K562 (cell line): ENCODE results near the gene PHPT1.
"Not testable (repeated sequence)": the region's sequence is repeated elsewhere in the genome, so short reads cannot be mapped to it uniquely, and the experiment has no call there.

ENCODE experiments used
- FOXK2 ChIP-seq, 2 experiments: fragments of 450-650 bp; IDR thresholded peaks in 1 of 2; conservative IDR thresholded peaks in 1 of 2; 2 replicates each; pipeline ENCODE4 v1.6.1; 2016; ENCODE audit warnings: low read depth in 2 of 2, mild to moderate bottlenecking in 1 of 2
- MAX ChIP-seq: sonication (generic); formaldehyde crosslinking; IDR thresholded peaks from 2 replicates; pipeline ENCODE4 v1.9.0; 2022; ENCODE audit warnings: mild to moderate bottlenecking, missing genetic modification reagents
- NCOA1 ChIP-seq: fragments of 450-650 bp; IDR thresholded peaks from 2 replicates; pipeline ENCODE4 v1.6.1; 2016; ENCODE audit warnings: low read depth
- SP2 ChIP-seq: IDR thresholded peaks from 2 replicates; pipeline ENCODE4 v1.6.1; 2011; ENCODE audit warnings: mild to moderate bottlenecking, low read depth, low read length, moderate library complexity; ENCODE audit not compliant: poor library complexity, severe bottlenecking; ENCODE audit errors: extremely low read depth
- TCF3 ChIP-seq: sonication (generic); formaldehyde crosslinking; IDR thresholded peaks from 2 replicates; pipeline ENCODE4 v1.4.0; 2020; ENCODE audit warnings: mild to moderate bottlenecking, missing genetic modification reagents
- ZNF175 ChIP-seq: fragments of 200-800 bp; sonication (Bioruptor generic); IDR thresholded peaks from 2 replicates; pipeline ENCODE4 v1.6.1; 2016; ENCODE audit warnings: low read depth, mild to moderate bottlenecking, missing genetic modification characterization, missing compliant biosample characterization
- ZNF507 ChIP-seq: conservative IDR thresholded peaks from 2 replicates; pipeline ENCODE4 v1.6.1; 2017; ENCODE audit warnings: missing genetic modification characterization, missing compliant biosample characterization
- TF ChIP-seq, protein P1 (sequence below): fragments of 250-450 bp; sonication (Bioruptor Pico); IDR thresholded peaks from 2 replicates; pipeline ENCODE4 v1.5.0; 2020; ENCODE audit warnings: mild to moderate bottlenecking
- TF ChIP-seq, protein P2 (sequence below): fragments of 150-350 bp; IDR thresholded peaks from 2 replicates; pipeline ENCODE4 v1.6.1; 2014; ENCODE audit warnings: low read depth, mild to moderate bottlenecking, low read length, borderline replicate concordance

GRCh38 chr9:136833381-136834048, 15.7 kb upstream of the PHPT1 start:
- not testable (repeated sequence) for TF ChIP-seq ZNF175 (CRISPR knock-in tag); TCF3 (CRISPR knock-in tag); SP2; ZNF507; NCOA1; FOXK2 (conservative IDR thresholded peaks at IDR 0.05 in 1 of 2, IDR thresholded peaks at IDR 0.05 in 1 of 2; ENCODE audit: low read depth in 2 of 2); MAX
- TF ChIP-seq, protein P1, sequence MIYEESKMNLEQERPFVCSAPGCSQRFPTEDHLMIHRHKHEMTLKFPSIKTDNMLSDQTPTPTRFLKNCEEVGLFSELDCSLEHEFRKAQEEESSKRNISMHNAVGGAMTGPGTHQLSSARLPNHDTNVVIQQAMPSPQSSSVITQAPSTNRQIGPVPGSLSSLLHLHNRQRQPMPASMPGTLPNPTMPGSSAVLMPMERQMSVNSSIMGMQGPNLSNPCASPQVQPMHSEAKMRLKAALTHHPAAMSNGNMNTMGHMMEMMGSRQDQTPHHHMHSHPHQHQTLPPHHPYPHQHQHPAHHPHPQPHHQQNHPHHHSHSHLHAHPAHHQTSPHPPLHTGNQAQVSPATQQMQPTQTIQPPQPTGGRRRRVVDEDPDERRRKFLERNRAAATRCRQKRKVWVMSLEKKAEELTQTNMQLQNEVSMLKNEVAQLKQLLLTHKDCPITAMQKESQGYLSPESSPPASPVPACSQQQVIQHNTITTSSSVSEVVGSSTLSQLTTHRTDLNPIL (CRISPR knock-in tag): not testable (repeated sequence)
- TF ChIP-seq, protein P2, sequence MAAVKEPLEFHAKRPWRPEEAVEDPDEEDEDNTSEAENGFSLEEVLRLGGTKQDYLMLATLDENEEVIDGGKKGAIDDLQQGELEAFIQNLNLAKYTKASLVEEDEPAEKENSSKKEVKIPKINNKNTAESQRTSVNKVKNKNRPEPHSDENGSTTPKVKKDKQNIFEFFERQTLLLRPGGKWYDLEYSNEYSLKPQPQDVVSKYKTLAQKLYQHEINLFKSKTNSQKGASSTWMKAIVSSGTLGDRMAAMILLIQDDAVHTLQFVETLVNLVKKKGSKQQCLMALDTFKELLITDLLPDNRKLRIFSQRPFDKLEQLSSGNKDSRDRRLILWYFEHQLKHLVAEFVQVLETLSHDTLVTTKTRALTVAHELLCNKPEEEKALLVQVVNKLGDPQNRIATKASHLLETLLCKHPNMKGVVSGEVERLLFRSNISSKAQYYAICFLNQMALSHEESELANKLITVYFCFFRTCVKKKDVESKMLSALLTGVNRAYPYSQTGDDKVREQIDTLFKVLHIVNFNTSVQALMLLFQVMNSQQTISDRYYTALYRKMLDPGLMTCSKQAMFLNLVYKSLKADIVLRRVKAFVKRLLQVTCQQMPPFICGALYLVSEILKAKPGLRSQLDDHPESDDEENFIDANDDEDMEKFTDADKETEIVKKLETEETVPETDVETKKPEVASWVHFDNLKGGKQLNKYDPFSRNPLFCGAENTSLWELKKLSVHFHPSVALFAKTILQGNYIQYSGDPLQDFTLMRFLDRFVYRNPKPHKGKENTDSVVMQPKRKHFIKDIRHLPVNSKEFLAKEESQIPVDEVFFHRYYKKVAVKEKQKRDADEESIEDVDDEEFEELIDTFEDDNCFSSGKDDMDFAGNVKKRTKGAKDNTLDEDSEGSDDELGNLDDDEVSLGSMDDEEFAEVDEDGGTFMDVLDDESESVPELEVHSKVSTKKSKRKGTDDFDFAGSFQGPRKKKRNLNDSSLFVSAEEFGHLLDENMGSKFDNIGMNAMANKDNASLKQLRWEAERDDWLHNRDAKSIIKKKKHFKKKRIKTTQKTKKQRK: not testable (repeated sequence)
